Body of pancreas (tissue), 4 donors: ENCODE results near the gene EPB41. TPM values are rescaled to one million over a fixed set of nuclear protein-coding genes. Genes with fewer than 3 reads are reported as not detected.

ENCODE experiments used
- ATAC-seq: fragments of 150-250 bp; one replicate; pipeline ENCODE4 v1.9.1; 2016
- DNase-seq, 4 donors: peaks; one replicate each; pipeline ENCODE4 v3.0.0-alpha.2; 2019
- H3K27ac ChIP-seq, 4 donors: fragments of 200-600 bp; sonication (generic); 1 replicate in 3 of 4; 2 replicates in 1 of 4; pipeline versions ENCODE4 v1.5.1 to v1.6.1; 2016 to 2019; ENCODE audit warnings: mild to moderate bottlenecking in 1 of 4, mixed read lengths in 1 of 4, moderate library complexity in 1 of 4
- H3K27me3 ChIP-seq, 2 donors: fragments of 200-600 bp; sonication (generic); one replicate each; pipeline ENCODE4 v1.6.0; 2016; ENCODE audit warnings: mild to moderate bottlenecking in 1 of 2
- H3K36me3 ChIP-seq, 2 donors: fragments of 200-600 bp; sonication (generic); replicated peaks in 1 of 2; 2 replicates each; pipeline ENCODE4 v1.5.1; 2016; ENCODE audit warnings: low read depth in 2 of 2; ENCODE audit not compliant: insufficient read depth in 1 of 2
- H3K4me1 ChIP-seq: fragments of 200-600 bp; sonication (generic); one replicate; pipeline ENCODE4 v1.6.0; 2016
- H3K4me3 ChIP-seq, 2 donors: fragments of 200-600 bp; sonication (generic); 1 replicate in 1 of 2; 2 replicates in 1 of 2; pipeline ENCODE4 v1.5.1; 2016 to 2019
- H3K9me3 ChIP-seq, 3 donors: fragments of 200-600 bp; sonication (generic); 1 replicate in 2 of 3; 2 replicates in 1 of 3; pipeline ENCODE4 v1.5.1; 2016
- CTCF ChIP-seq, 7 experiments: fragments of 450-650 bp in 4 of 7; fragments of 200-600 bp in 3 of 7; sonication (generic) in 3 of 7; IDR thresholded peaks; one replicate each; pipeline ENCODE4 v1.5.1; 2016 to 2019; ENCODE audit warnings: antibody characterized with exemption in 7 of 7
- POLR2A ChIP-seq, 3 donors: fragments of 450-650 bp; IDR thresholded peaks; one replicate each; pipeline ENCODE4 v1.6.1; 2016; ENCODE audit warnings: antibody characterized with exemption in 3 of 3, mild to moderate bottlenecking in 2 of 3
- WGBS, 2 donors: methylation state at CpG; one replicate each; pipeline ENCODE4 v1.1.5; 2017; 5-methylcytosine and 5-hydroxymethylcytosine counted together
- intact Hi-C: fragments of 100-400 bp; cut with DNase I; formaldehyde crosslinking; loops from one replicate; pipeline ENCODE4 v1.15.1; 2023
- total RNA-seq, 2 donors: library from RNA; depleted of rRNA; stranded (reverse); fragments of >200 nt; gene quantifications; one replicate each; pipeline ENCODE4 v1.1.0, GENCODE V29; 2016

EPB41 gene
- total RNA-seq, 2 donors from 2014 or later: 45.8 to 54.7 TPM

GRCh38 chr1:28927648-28928313 is 13.4 kb downstream of the EPB41 start:
- ATAC-seq: no peak
- TF ChIP-seq CTCF (IDR thresholded peaks at IDR 0.05): no peak
- no peak for TF ChIP-seq POLR2A (IDR thresholded peaks at IDR 0.05)
- H3K4me1 ChIP-seq: peaks cover 27% of the 10 kb centered on the region
- H3K36me3 ChIP-seq: no peaks in the 10 kb centered on the region
- H3K27me3 ChIP-seq: no peaks in the 10 kb centered on the region
- intact Hi-C loops: no loop called here
- H3K27ac ChIP-seq: peak overlapping the region; percentile 21 to 47 (median 30)
- H3K9me3 ChIP-seq: no peaks in the 10 kb centered on the region
- H3K4me3 ChIP-seq: no peak overlapping the region
- 30 to 32% methylated on average over 1 of the region's 1 CpG for WGBS, 2 donors
- no peak for DNase-seq

GRCh38 chr1:28928314-28928941 is 14.1 kb downstream of the EPB41 start:
- no peak for TF ChIP-seq POLR2A (IDR thresholded peaks at IDR 0.05)
- no peak for TF ChIP-seq CTCF (IDR thresholded peaks at IDR 0.05)
- H3K27ac ChIP-seq: peak overlapping the region; percentile 21 to 47 (median 30)

GRCh38 chr1:28933277-28933676 is 18.9 kb downstream of the EPB41 start:
- no peak for DNase-seq
- Histone ChIP-seq H3K36me3 (no peaks in the 10 kb centered on the region), H3K4me1 (peaks cover 11% of the 10 kb centered on the region), H3K9me3 (no peaks in the 10 kb centered on the region), H3K27ac (no peak overlapping the region), H3K4me3 (no peak overlapping the region), H3K27me3 (no peaks in the 10 kb centered on the region)
- TF ChIP-seq CTCF (IDR thresholded peaks at IDR 0.05): no peak
- TF ChIP-seq POLR2A (IDR thresholded peaks at IDR 0.05): no peak
- ATAC-seq: no peak
- WGBS, 2 donors: 91 to 96% methylated on average over 2 of the region's 2 CpGs
- intact Hi-C loops: no loop called here

More at GRCh38 chr1:28928314-28928941, 14.1 kb downstream of the EPB41 start:
- Histone ChIP-seq H3K9me3 (no peaks in the 10 kb centered on the region), H3K36me3 (no peaks in the 10 kb centered on the region), H3K4me3 (no peak overlapping the region), H3K27me3 (no peaks in the 10 kb centered on the region), H3K4me1 (peaks cover 27% of the 10 kb centered on the region)
- intact Hi-C loops: no loop called here
- ATAC-seq (no peak), DNase-seq (no peak)
- WGBS, 2 donors: 33 to 39% methylated on average over 2 of the region's 2 CpGs

GRCh38 chr1:28933918-28934317 is 19.5 kb downstream of the EPB41 start:
- Histone ChIP-seq H3K27ac (no peak overlapping the region), H3K27me3 (no peaks in the 10 kb centered on the region), H3K4me3 (no peak overlapping the region), H3K4me1 (peaks cover 6% of the 10 kb centered on the region), H3K9me3 (no peaks in the 10 kb centered on the region), H3K36me3 (no peaks in the 10 kb centered on the region)
- TF ChIP-seq POLR2A (IDR thresholded peaks at IDR 0.05): no peak
- no peak for TF ChIP-seq CTCF (IDR thresholded peaks at IDR 0.05)
- no peak for ATAC-seq
- no peak for DNase-seq
- intact Hi-C loops: no loop called here

GRCh38 chr1:28934676-28935075 is 20.3 kb downstream of the EPB41 start:
- H3K4me3 ChIP-seq: no peak overlapping the region
- no peaks in the 10 kb centered on the region for H3K36me3 ChIP-seq
- no peaks in the 10 kb centered on the region for H3K27me3 ChIP-seq
- DNase-seq (no peak), ATAC-seq (no peak)
- intact Hi-C loops: no loop called here
- no peaks in the 10 kb centered on the region for H3K9me3 ChIP-seq
- WGBS, 2 donors: 95 to 100% methylated on average over 5 of the region's 5 CpGs
- peaks cover 6% of the 10 kb centered on the region for H3K4me1 ChIP-seq
- H3K27ac ChIP-seq: no peak overlapping the region
- TF ChIP-seq CTCF (IDR thresholded peaks at IDR 0.05): no peak
- no peak for TF ChIP-seq POLR2A (IDR thresholded peaks at IDR 0.05)
